Nephron (organoid): Measurements from ENCODE around the gene ADAP1.

Experiments used
- H3K27ac Mint-ChIP-seq, 3 experiments: 2 replicates each; pipeline ENCODE4 v1.8.0; 2020; ENCODE audit warnings: mixed read lengths in 3 of 3, mild to moderate bottlenecking in 2 of 3, moderate library complexity in 1 of 3
- H3K27me3 Mint-ChIP-seq: 2 replicates; pipeline ENCODE4 v1.8.0; 2021; ENCODE audit warnings: low read depth, mild to moderate bottlenecking, moderate library complexity, mixed read lengths
- H3K36me3 Mint-ChIP-seq: 2 replicates; pipeline ENCODE4 v1.8.0; 2020; ENCODE audit warnings: low read depth, mixed read lengths
- H3K4me1 Mint-ChIP-seq: 2 replicates; pipeline ENCODE4 v1.8.0; 2020; ENCODE audit warnings: mixed read lengths
- H3K4me3 Mint-ChIP-seq, 3 experiments: 2 replicates each; pipeline ENCODE4 v1.8.0; 2020; ENCODE audit warnings: mild to moderate bottlenecking in 3 of 3, mixed read lengths in 3 of 3, moderate library complexity in 2 of 3
- H3K9me3 Mint-ChIP-seq: 2 replicates; pipeline ENCODE4 v1.8.0; 2020; ENCODE audit warnings: mixed read lengths
- CTCF ChIP-seq, 3 experiments: fragments of 200-600 bp; sonication (generic); IDR thresholded peaks; one replicate each; pipeline ENCODE4 v1.5.0; 2021; ENCODE audit warnings: antibody characterized with exemption in 3 of 3; ENCODE audit not compliant: unreplicated experiment in 3 of 3

ADAP1 gene

DNA sequence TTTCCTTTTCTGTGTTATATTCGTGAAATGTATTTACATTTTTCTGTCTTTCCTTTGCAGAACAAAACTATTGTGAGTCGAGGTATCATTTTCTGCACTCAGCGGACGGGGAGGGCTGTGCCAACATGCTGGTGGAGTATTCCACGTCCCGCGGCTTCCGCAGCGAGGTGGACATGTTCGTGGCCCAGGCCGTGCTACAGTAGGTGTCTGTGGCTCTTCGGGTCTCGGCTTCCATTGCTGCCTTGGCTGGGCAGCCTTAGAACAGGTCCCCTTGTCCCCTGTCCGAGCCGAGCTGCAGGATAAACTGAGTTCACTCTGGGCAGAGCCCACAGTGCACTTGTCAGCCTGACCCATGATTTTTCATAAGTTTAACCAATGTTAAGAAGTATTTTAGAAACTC, 63.6 kb downstream of the ADAP1 start:
- H3K9me3 Mint-ChIP-seq: no peaks in the 10 kb centered on the region
- no peak for TF ChIP-seq CTCF (IDR thresholded peaks at IDR 0.05; ENCODE audit: unreplicated experiment in 3 of 3)
- peaks cover 38% of the 10 kb centered on the region for H3K36me3 Mint-ChIP-seq
- H3K27ac Mint-ChIP-seq: no peak overlapping the region
- no peaks in the 10 kb centered on the region for H3K27me3 Mint-ChIP-seq
- no peaks in the 10 kb centered on the region for H3K4me1 Mint-ChIP-seq
- no peak overlapping the region for H3K4me3 Mint-ChIP-seq

DNA sequence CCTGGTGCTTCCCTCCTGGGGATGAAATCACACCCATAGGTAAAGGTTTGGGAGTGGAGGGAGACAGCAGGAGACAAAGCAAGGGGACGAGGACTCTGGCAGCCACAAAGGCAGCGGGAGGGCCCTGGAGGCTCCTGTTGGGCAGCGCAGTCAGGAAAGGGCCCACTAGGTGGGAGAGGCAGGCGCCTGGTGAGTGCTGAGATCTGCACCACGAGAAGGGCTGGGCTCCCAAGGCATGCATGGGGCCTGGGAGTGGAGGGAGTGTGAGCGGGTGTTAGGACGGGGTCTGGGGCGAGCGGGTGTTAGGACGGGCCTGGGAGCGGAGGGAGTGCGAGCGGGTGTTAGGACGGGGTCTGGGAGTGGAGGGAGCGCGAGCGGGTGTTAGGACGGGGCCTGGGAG, 65.1 kb downstream of the ADAP1 start:
- peaks cover 30% of the 10 kb centered on the region for H3K36me3 Mint-ChIP-seq
- H3K9me3 Mint-ChIP-seq: no peaks in the 10 kb centered on the region
- H3K4me3 Mint-ChIP-seq: no peak overlapping the region
- H3K27ac Mint-ChIP-seq: no peak overlapping the region
- TF ChIP-seq CTCF (IDR thresholded peaks at IDR 0.05; ENCODE audit: unreplicated experiment in 3 of 3): no peak
- no peaks in the 10 kb centered on the region for H3K4me1 Mint-ChIP-seq
- H3K27me3 Mint-ChIP-seq: no peaks in the 10 kb centered on the region

- no peak for TF ChIP-seq CTCF (IDR thresholded peaks at IDR 0.05; ENCODE audit: unreplicated experiment in 3 of 3)
- Mint-ChIP-seq H3K27ac (no peak overlapping the region), H3K4me3 (no peak overlapping the region), H3K27me3 (no peaks in the 10 kb centered on the region), H3K9me3 (no peaks in the 10 kb centered on the region), H3K4me1 (no peaks in the 10 kb centered on the region), H3K36me3 (peaks cover 30% of the 10 kb centered on the region)
Observed at GRCh38 chr7:889025-889390, 65.5 kb downstream of the ADAP1 start.

GRCh38 chr7:888081-889024, 66.1 kb downstream of the ADAP1 start:
- no peak for TF ChIP-seq CTCF (IDR thresholded peaks at IDR 0.05; ENCODE audit: unreplicated experiment in 3 of 3)
- Mint-ChIP-seq H3K4me3 (no peak overlapping the region), H3K4me1 (peaks cover 1% of the 10 kb centered on the region), H3K36me3 (peaks cover 28% of the 10 kb centered on the region), H3K9me3 (no peaks in the 10 kb centered on the region), H3K27me3 (no peaks in the 10 kb centered on the region), H3K27ac (peak overlapping the region in 1 of 3 experiments; percentile 56)

- TF ChIP-seq CTCF (IDR thresholded peaks at IDR 0.05; ENCODE audit: unreplicated experiment in 3 of 3): no peak
- peak overlapping the region in 1 of 3 experiments; percentile 56 for H3K27ac Mint-ChIP-seq
- H3K27me3 Mint-ChIP-seq: no peaks in the 10 kb centered on the region
- H3K36me3 Mint-ChIP-seq: peaks cover 19% of the 10 kb centered on the region
- no peaks in the 10 kb centered on the region for H3K9me3 Mint-ChIP-seq
- H3K4me3 Mint-ChIP-seq: no peak overlapping the region
- H3K4me1 Mint-ChIP-seq: peaks cover 10% of the 10 kb centered on the region
Observed at GRCh38 chr7:887488-887820, 67.0 kb downstream of the ADAP1 start.
